NCI-H446 (cell line): ENCODE results near the gene DOCK9.
"Not testable (repeated sequence)": the region's sequence is repeated elsewhere in the genome, so short reads cannot be mapped to it uniquely, and the experiment has no call there.

ENCODE experiments used
- DNase-seq, 2 experiments: peaks; one replicate each; lab custom pipeline; 2025; lab: John Stamatoyannopoulos, UW

Gene DOCK9

GRCh38 chr13:98822225-98822606 is 155.6 kb downstream of the DOCK9 start:
- no peak for DNase-seq

- no peak for DNase-seq
Observed at GRCh38 chr13:98821372-98822224, 156.3 kb downstream of the DOCK9 start.

GRCh38 chr13:98820744-98821371 is 157.0 kb downstream of the DOCK9 start:
- DNase-seq: no peak

GRCh38 chr13:98820300-98820699 is 157.6 kb downstream of the DOCK9 start:
- DNase-seq: no peak

GRCh38 chr13:98819382-98820010 is 158.4 kb downstream of the DOCK9 start:
- DNase-seq: no peak

GRCh38 chr13:98816406-98816805 is 161.5 kb downstream of the DOCK9 start:
- DNase-seq: no peak

- no peak for DNase-seq
Observed at GRCh38 chr13:98813993-98814392, 163.9 kb downstream of the DOCK9 start.

GRCh38 chr13:98812186-98812790 is 165.6 kb downstream of the DOCK9 start:
- DNase-seq: not testable (repeated sequence)

GRCh38 chr13:98810746-98811145 is 167.1 kb downstream of the DOCK9 start:
- no peak for DNase-seq

GRCh38 chr13:98809345-98809777 is 168.5 kb downstream of the DOCK9 start:
- no peak for DNase-seq

- DNase-seq: no peak
Observed at GRCh38 chr13:98807774-98808173, 170.1 kb downstream of the DOCK9 start.

- DNase-seq: no peak
Observed at GRCh38 chr13:98804336-98804855, 173.5 kb downstream of the DOCK9 start.

- no peak for DNase-seq
Observed at GRCh38 chr13:98803921-98804320, 173.9 kb downstream of the DOCK9 start.

- no peak for DNase-seq
Observed at GRCh38 chr13:98803111-98803561, 174.7 kb downstream of the DOCK9 start.

GRCh38 chr13:98802559-98802958 is 175.3 kb downstream of the DOCK9 start:
- DNase-seq: no peak

- DNase-seq: no peak
Observed at GRCh38 chr13:98801626-98802418, 176.0 kb downstream of the DOCK9 start.

- no peak for DNase-seq
Observed at GRCh38 chr13:98800078-98800477, 177.8 kb downstream of the DOCK9 start.

- no peak for DNase-seq
Observed at GRCh38 chr13:98798849-98799645, 178.8 kb downstream of the DOCK9 start.

GRCh38 chr13:98797456-98797855 is 180.4 kb downstream of the DOCK9 start:
- no peak for DNase-seq

GRCh38 chr13:98796798-98797197 is 181.1 kb downstream of the DOCK9 start:
- no peak for DNase-seq

- no peak for DNase-seq
Observed at GRCh38 chr13:98796191-98796590, 181.7 kb downstream of the DOCK9 start.
